GM18507 (cell line): ENCODE data around the gene F2.

Experiments used
- DNase-seq: peaks from one replicate; pipeline ENCODE4 v3.0.0; 2011; ENCODE audit warnings: low read depth; ENCODE audit not compliant: insufficient read length; ENCODE audit errors: extremely low spot score
- FAIRE-seq: peaks from 2 replicates; lab custom pipeline; 2011; peaks lifted over from hg19 to GRCh38; lab: Jason Lieb, UNC

The F2 gene

GRCh38 chr11:46736146-46736545, 17.1 kb downstream of the F2 start:
- FAIRE-seq (no peak), DNase-seq (no peak)

- DNase-seq = no peak
- FAIRE-seq = no peak
Observed at GRCh38 chr11:46736615-46737014, 17.6 kb downstream of the F2 start.

DNA sequence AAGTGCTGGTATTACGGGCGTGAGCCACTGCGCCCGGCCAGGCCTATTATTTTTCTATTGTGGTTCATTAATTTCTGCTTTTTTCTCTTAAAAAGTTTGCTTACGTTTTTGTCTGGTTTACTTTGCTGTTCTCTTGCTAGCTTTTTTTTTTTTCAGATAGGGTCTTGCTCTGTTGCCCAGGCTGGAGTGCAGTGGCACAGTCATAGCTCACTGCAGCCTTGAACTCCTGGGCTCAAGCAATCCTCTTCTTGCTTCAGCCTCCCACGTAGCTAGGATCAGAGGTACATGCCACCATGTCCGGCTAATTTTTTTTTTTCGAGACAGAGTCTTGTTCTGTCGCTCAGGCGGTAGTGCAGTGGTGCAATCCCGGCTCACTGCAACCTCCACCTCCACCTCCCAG, 18.7 kb downstream of the F2 start:
- DNase-seq (no peak), FAIRE-seq (no peak)

DNA sequence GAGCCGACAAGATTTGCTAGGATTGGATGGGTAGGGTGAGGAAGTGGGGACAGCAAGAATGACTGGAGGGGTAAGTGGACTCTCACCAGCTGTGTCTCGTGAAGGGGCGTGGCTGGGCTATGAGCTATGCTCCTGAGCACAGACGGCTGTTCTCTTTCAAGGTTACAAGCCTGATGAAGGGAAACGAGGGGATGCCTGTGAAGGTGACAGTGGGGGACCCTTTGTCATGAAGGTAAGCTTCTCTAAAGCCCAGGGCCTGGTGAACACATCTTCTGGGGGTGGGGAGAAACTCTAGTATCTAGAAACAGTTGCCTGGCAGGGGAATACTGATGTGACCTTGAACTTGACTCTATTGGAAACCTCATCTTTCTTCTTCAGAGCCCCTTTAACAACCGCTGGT, 19.9 kb downstream of the F2 start:
- no peak for FAIRE-seq
- no peak for DNase-seq

GRCh38 chr11:46741600-46742484, 22.8 kb downstream of the F2 start:
- DNase-seq = no peak
- FAIRE-seq = no peak

GRCh38 chr11:46743043-46743442, 24.0 kb downstream of the F2 start:
- FAIRE-seq (no peak), DNase-seq (no peak)

GRCh38 chr11:46743693-46744339, 24.8 kb downstream of the F2 start:
- DNase-seq (no peak), FAIRE-seq (no peak)

DNA sequence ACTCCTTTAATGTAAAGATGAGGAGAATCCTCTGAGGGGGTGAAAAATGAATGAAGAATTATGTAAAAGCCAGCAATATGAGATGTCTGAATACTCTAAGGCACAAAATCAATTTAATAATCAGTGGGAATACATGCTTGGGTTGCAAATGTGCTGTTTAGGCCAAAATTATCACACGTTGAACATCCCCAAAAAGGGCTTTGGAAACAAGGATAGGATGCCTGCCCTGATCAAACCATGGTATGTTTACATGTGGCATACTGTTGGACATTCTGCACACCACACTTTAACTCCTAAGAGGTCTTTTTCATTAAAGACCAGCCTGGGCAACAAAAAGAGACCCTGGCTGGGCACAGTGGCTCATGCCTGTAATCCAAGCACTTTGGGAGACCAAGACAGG, 26.3 kb downstream of the F2 start:
- no peak for FAIRE-seq

GRCh38 chr11:46745995-46746394, 27.0 kb downstream of the F2 start:
- FAIRE-seq (no peak), DNase-seq (no peak)

More for the DNA sequence above, 26.3 kb downstream of the F2 start:
- DNase-seq = no peak

- FAIRE-seq = no peak
Observed at GRCh38 chr11:46747150-46747549, 28.1 kb downstream of the F2 start.

DNA sequence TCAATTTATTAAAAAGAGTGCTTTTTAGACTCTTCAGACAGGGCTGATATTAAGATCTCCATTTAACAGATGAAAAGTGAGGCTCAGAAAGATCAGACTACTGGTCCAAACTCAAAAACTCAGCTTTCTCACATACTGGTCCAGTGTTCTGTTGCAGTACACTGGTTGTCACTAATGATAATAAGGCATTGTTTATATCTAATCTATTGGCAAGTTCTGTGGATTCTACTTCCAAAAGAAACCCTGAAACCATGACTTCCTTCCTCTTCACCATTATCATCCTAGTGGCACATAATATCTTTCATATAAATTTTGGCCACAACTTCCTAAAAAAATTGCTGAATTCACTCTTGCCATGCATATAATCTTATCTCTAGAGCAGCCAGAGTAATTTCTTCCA, 36.9 kb downstream of the F2 start:
- DNase-seq (no peak), FAIRE-seq (no peak)

More at GRCh38 chr11:46747150-46747549, 28.1 kb downstream of the F2 start:
- no peak for DNase-seq

- no peak for DNase-seq
- FAIRE-seq = no peak
Observed at GRCh38 chr11:46759196-46759595, 40.2 kb downstream of the F2 start.

DNA sequence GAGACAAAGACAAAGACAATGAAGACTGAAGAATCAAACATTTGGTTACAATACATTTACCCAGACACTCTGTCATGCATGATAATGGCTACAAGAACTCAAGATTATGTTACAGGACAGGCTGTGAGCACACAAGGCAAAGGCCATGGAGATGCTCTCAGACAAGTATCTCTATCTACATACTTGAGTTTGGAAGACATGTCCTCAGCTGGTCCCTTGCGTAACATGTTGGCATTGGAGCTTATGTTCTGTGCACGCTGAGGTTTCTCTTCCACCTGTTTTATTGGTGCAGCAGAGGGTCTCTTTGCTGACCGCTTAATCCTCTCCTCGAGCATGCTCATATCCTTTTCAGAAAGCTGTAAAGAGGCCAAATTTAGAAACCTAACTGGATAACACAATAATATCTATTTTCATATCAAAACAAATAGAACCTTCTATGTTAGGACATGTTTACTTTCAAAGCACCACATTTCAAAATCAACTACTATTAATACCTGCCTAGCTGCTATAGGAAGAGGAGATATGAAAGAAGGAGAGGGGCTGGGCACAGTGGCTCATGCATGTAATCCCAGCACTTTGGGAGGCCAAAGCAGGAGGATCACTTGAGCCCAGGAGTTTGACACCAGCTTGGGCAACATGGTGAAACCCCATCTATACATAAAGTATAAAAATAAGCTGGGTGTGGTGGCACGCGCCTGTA, 41.6 kb downstream of the F2 start:
- FAIRE-seq (no peak), DNase-seq (no peak)

DNA sequence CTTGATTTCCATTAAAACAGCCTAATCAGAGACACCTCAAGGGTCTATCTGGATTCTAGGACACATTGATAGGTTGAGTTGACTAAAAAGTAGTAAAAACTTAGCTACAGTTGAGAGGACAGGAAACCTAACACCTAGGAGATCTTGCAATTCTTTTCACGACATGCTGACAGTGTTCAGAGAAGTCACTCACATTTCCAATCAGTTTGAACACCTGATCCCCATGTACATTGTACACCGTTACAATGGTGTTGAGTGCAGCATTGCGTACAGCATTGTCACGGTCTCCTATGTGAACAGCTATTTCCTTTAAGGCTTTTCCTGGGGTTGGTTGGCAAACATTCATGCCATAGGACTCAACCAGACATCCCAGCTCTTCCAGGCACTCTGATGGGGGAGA, 42.8 kb downstream of the F2 start:
- DNase-seq = no peak
- no peak for FAIRE-seq

- DNase-seq (no peak), FAIRE-seq (no peak)
Observed at GRCh38 chr11:46762248-46762647, 43.2 kb downstream of the F2 start.

DNA sequence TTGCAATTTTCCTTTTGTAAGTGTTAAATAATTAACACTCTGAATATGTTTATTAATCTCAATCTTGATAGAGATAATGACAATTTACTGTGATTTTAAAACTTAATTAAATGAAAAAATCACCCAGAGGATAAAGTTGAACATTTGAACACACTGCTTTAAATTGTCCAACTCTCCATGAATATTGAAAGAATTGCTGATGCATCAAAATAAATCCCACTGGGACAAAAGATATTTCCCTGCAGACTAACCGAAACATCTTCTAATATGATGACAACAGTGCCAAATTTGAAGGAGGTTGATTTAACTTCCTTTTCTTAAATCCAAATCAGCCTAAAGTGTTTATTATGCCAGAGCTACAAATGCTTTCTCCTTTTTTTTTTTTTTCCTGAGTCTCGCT, 47.6 kb downstream of the F2 start:
- FAIRE-seq = no peak
- no peak for DNase-seq

GRCh38 chr11:46769636-46770221, 50.7 kb downstream of the F2 start:
- DNase-seq = no peak
- FAIRE-seq = no peak

- DNase-seq (no peak), FAIRE-seq (no peak)
Observed at GRCh38 chr11:46776878-46777277, 57.9 kb downstream of the F2 start.

DNA sequence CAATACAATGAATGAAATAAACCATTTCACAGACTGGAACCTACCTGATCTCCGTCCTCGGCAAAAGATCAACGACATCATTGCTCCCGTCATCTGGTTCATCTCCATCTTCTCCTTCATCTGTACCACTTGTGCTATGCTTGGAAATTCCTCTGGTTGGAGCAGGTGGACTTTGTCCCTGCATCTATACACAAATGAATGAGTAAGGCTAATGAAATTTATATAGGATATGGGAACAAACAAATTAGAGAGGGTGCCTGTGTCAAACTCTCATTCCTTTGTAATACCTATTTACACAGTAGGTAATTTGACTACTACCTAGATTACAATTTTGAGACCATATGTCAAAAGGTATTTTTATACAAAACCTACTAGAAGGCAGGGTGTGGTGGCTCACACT, 59.4 kb downstream of the F2 start:
- DNase-seq (no peak), FAIRE-seq (no peak)
